SKM-1 treated with dmso at 0.1 percent for 144 hours (cell line): ENCODE results near the gene LMBR1.
"Not testable (repeated sequence)": the region's sequence is repeated elsewhere in the genome, so short reads cannot be mapped to it uniquely, and the experiment has no call there.

ENCODE experiments used
- DNase-seq: peaks from one replicate; lab custom pipeline; 2025; ENCODE audit not compliant: unreplicated experiment; lab: John Stamatoyannopoulos, UW

Gene LMBR1, protein sequence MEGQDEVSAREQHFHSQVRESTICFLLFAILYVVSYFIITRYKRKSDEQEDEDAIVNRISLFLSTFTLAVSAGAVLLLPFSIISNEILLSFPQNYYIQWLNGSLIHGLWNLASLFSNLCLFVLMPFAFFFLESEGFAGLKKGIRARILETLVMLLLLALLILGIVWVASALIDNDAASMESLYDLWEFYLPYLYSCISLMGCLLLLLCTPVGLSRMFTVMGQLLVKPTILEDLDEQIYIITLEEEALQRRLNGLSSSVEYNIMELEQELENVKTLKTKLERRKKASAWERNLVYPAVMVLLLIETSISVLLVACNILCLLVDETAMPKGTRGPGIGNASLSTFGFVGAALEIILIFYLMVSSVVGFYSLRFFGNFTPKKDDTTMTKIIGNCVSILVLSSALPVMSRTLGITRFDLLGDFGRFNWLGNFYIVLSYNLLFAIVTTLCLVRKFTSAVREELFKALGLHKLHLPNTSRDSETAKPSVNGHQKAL

DNA sequence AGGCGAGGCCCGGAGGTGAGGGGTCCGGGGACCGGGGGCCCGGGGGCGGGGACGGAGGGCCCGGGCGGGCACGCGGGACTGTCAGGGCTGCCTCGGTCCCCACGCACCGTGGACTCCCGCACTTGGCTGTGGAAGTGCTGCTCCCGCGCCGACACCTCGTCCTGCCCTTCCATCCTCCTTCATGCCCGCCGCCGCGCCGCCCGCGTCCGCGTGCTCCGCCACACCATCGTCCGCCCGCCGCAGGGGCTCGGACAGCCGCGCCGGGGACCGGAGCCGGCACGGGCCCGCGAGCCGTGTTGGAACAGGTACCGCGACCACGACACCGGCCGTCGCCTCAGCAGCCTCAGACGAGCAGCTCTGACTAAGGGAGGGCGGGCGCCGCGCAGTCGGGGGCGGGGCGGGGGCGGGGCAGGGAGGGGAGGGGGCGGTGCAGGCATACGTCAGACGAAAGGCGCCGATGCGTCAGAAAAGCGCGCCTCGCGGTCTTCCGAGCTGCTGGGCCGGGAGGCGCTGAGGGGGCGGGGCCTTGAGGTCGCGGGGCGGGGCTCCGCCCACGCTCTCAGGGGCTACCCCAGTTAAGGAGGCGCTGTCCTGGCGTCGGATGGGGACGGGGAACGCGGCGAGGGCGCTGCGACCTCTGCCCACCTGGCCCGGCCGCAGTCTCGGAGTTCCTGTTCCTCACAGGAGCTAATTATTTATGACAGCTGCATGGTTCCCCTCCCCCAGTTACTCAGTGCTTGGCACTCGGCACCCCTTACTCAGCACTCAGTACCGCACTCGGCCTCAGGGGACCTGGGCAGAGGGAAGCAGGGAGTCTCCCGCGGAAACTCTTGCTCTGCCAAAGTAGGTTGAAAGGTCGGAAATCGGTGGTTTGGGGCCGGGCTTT, at the start of gene LMBR1:
TSS of gene LMBR1 (minus strand) at position 363 of the 886 bp plus-strand sequence. CDS start at position 173, 190 bp downstream.
- DNase-seq, result peak; percentile 54

DNA sequence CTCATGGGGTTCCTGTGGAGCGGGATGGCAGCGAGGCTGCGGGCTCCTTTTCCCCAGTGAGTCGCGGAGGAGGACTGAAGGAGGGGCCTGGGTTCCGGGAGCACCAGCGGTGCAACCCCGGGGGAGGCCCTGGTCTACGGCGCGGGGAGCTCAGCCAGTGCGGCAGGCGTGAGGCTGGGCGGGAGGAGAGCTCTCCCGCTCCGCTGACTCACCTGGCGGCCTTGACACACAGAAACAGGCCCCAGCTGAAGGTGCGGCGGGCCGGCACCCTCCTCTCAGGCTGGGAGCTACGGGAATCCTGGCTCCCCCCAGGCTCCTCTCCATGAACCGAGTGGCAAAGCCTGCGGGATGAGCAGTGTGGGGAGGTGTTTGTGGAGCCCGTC, 49.7 kb upstream of the LMBR1 start:
- no peak for DNase-seq

DNA sequence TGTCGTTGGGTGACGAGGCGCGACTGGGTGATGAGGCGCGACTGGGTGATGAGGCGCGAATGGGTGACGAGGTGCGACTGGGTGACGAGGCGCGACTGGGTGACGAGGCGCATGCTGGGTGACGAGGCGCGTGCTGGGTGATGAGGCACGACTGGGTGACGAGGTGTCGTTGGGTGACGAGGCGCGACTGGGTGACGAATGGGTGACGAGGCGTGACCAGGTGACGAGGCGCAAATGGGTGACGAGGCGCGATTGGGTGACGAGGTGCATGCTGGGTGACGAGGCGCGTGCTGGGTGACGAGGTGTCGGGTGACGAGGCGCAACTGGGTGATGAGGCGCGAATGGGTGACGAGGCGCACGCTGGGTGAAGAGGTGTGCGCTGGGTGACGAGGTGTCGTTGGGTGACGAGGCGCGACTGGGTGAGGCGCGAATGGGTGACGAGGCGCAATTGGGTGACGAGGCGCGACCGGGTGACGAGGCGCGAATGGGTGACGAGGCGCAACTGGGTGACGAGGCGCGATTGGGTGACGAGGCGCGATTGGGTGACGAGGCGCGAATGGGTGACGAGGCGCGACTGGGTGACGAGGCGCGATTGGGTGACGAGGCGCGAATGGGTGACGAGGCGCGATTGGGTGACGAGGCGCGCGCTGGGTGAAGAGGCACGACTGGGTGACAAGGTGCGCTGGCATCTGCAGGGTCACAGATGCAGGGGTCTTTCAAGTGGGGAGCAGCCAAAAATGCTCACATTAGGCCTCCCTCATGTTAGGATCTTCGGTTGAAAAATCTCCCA, 48.6 kb upstream of the LMBR1 start:
- DNase-seq, result no peak

GRCh38 chr7:156940421-156941122, 47.6 kb upstream of the LMBR1 start:
- DNase-seq, result no peak

- DNase-seq, result not testable (repeated sequence)
Observed at GRCh38 chr7:156936766-156937165, 43.8 kb upstream of the LMBR1 start.

DNA sequence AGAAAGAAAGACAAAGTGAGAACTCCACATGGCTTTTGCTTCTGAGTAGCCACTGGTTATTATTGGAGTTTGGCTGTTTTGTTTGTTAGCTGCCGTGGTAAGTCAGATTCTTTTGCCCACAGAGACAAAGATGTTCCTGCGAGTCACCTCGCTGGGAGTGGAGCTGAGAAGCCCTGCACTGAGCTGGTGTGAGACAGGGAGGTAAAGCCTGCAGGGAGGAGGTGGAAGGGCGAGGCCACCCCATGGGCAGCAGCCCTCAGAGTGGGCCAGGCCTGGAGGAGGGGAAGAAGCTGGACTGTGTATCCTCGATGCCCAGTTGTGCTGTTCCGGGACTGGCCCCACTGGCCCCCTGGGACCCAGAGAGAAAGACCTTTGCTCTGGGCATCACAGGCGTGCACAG, 42.3 kb upstream of the LMBR1 start:
- no peak for DNase-seq

GRCh38 chr7:156932006-156932405, 39.0 kb upstream of the LMBR1 start:
- DNase-seq, result no peak

DNA sequence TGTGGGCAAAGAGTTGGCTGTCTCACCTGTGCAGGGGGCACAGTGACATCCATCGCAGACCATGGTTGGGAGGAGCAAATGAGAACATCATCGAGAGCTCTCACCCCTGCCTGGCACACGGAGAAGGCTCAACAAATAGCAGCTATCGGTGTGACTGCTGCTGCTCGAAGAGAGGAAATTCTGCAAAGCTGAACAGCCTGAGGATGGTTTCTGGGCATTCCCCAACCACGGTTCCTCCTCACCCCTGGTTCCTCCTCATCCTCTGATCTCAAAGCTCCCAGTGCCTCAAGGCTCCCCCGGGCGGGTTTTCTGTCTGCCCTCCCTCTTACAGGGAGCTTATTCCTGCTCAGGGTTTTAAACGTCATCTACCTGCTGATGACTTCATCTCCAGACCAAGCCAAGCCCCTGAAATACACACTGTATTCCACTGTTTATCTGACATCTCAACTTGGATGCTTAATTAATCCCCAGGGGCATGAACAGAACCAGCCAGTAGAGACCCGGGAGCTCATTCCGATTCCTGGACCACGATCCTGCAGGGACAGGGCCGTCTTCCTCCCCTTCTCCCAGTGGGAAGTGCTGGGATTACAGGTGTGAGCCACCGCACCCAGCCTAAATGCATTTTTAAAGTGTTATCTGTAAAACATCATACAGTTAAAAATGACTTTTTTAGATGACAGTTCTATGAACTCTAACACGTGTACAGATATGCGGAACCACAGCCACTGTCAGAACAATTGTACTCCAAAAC, 37.0 kb upstream of the LMBR1 start:
- no peak for DNase-seq

GRCh38 chr7:156928406-156928747, 35.4 kb upstream of the LMBR1 start:
- DNase-seq, result no peak

DNA sequence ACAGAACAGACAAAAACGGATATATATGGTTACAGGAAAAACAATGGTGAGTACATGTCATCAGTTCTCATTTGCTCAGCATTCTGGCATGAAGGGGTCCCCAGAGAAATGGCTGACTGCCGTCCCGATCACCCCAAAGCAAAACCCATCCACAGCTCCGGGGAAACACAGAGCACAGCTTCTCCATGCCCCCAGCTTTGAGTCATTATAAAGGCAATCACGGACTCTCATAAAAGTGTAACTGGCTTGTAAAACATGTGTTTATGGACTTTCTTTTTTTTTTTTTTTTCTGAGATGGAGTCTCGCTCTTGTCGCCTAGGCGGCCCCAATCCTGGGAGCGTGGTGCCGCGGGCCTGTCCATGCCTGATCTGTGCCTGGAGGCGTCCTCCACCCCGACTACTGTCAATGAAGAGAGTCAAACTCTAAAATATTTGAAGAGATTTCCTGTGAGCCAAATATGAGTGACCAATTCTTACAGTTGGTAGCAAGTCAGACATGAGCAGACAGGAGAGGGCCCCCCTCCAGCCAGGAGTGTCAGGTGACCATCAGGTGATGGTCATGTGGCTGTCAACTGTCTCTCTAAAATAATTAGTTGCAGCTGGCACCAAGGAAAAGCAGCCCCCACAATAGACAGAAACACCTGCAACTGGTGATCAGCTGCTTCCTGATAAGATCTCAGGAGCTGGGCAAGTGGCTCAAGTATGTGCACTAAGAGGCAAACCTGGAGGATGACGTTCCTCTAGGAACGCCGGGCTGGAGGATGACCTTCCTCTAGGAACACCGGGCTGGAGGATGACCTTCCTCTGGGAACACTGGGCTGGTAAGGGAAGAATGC, 34.8 kb upstream of the LMBR1 start:
- no peak for DNase-seq

- DNase-seq, result not testable (repeated sequence)
Observed at GRCh38 chr7:156925821-156926220, 32.8 kb upstream of the LMBR1 start.

DNA sequence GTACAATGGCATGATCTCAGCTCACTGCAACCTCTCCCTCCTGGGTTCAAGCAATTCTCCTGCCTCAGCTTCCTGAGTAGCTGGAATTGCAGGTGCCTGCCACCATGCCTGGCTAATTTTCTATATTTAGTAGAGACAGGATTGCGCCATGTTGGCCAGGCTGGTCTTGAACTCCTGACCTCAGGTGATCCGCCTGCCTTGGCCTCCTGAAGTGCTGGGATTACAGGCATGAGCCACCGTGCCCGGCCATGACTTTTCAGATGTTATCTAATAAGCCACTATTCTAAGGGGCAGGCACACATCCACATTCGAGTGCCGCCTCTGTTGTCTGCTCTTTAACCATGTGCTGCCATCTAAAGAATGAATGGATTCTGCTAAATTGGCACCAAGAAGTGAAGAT, 29.3 kb upstream of the LMBR1 start:
- DNase-seq, result not testable (repeated sequence)

- DNase-seq, result not testable (repeated sequence)
Observed at GRCh38 chr7:156920487-156921373, 27.7 kb upstream of the LMBR1 start.

DNA sequence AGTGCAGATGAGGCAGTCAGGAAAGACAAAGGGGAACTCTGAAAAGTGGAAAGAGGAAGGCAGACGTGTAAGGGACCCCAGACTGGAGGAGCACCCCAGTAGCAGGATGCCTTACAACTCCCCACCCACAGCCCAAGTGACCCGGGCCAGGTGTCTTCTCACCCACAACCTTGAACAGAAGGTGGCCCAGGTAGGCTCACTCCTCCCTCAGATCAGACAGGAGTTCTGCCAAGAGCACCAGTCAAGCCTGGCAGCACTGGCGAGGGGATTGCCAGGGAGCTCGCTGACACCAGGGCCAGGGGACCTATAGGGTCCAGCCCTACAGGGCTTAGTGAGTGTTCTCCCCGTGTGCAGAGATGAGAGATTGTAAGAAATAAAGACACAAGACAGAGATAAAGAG, 27.1 kb upstream of the LMBR1 start:
- DNase-seq, result no peak

- no peak for DNase-seq
Observed at GRCh38 chr7:156919132-156919713, 26.2 kb upstream of the LMBR1 start.

DNA sequence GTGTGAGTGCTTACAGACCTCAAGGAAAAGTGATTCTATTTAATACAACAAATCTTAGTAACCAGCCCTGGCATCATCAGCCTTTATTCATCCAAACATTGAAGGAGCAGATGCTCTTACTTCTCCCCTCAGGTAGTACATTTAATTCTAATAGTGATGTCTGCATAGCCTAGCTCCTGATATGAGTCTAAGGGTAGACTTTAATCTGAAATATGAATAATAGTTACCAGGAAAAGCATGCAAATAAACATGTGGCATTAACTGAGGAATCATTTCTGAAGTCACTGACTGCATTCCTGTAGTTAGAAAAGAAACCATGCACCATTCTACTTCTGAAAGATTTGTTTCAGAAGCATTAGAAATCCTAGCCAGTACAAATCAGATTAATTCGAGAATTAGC, 25.7 kb upstream of the LMBR1 start:
- DNase-seq, result no peak

DNA sequence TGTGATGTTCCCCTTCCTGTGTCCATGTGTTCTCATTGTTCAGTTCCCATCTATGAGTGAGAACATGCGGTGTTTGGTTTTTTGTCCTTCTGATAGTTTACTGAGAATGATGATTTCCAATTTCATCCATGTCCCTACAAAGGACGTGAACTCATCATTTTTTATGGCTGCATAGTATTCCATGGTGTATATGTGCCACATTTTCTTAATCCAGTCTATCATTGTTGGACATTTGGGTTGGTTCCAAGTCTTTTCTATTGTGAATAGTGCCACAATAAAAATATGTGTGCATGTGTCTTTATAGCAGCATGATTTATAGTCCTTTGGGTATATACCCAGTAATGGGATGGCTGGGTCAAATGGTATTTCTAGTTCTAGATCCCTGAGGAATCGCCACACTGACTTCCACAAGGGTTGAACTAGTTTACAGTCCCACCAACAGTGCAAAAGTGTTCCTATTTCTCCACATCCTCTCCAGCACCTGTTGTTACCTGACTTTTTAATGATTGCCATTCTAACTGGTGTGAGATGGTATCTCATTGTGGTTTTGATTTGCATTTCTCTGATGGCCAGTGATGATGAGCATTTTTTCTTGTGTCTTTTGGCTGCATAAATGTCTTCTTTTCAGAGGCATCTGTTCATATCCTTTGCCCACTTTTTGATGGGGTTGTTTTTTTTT, 16.7 kb upstream of the LMBR1 start:
- not testable (repeated sequence) for DNase-seq
